SU-DHL-6 (cell line): Measurements from ENCODE around the gene SRSF9.

Source experiments
- H2AFZ ChIP-seq: fragments of 200-600 bp; sonication (generic); 2 replicates; pipeline ENCODE4 v1.6.1; 2014; ENCODE audit warnings: low read depth, mild to moderate bottlenecking, moderate library complexity, mixed read lengths, antibody characterized with exemption, low read length; ENCODE audit not compliant: severe bottlenecking
- H3F3A ChIP-seq: fragments of 200-600 bp; shearing (Covaris generic); 2 replicates; pipeline ENCODE4 v1.6.0; 2016; ENCODE audit warnings: antibody characterized with exemption, mild to moderate bottlenecking; ENCODE audit not compliant: insufficient read depth
- H3K27ac ChIP-seq: fragments of 200-600 bp; sonication (generic); 2 replicates; pipeline ENCODE4 v1.5.1; 2016; ENCODE audit warnings: low read depth, mild to moderate bottlenecking, low read length, moderate library complexity, mixed read lengths
- H3K27me3 ChIP-seq: fragments of 200-600 bp; sonication (generic), shearing (Covaris generic); 2 replicates; pipeline ENCODE4 v1.6.0; 2014; ENCODE audit warnings: mild to moderate bottlenecking, low read length
- H3K36me3 ChIP-seq: fragments of 200-600 bp; sonication (generic); 2 replicates; pipeline ENCODE4 v1.6.1; 2014; ENCODE audit warnings: mild to moderate bottlenecking, low read length, mixed read lengths
- H3K4me2 ChIP-seq: fragments of 300-600, 200-600 bp; shearing (Covaris generic), sonication (generic); 2 replicates; pipeline ENCODE4 v1.6.0; 2014; ENCODE audit warnings: low read length, low read depth, mild to moderate bottlenecking; ENCODE audit not compliant: poor library complexity, severe bottlenecking
- H3K4me3 ChIP-seq: fragments of 200-600 bp; sonication (generic); 2 replicates; pipeline ENCODE4 v1.5.1; 2014; ENCODE audit warnings: antibody characterized with exemption, low read length, mild to moderate bottlenecking, mixed read lengths; ENCODE audit not compliant: insufficient read depth, poor library complexity, severe bottlenecking
- H3K79me2 ChIP-seq: fragments of 200-600 bp; sonication (generic); 2 replicates; pipeline ENCODE4 v1.6.1; 2014; ENCODE audit warnings: mild to moderate bottlenecking, low read length, moderate library complexity; ENCODE audit not compliant: insufficient read depth
- H3K9ac ChIP-seq: fragments of 200-600 bp; sonication (generic); 2 replicates; pipeline ENCODE4 v1.7.0; 2014; ENCODE audit warnings: mild to moderate bottlenecking, low read length
- H3K9me2 ChIP-seq: fragments of 200-600 bp; sonication (generic); replicated peaks from 2 replicates; pipeline ENCODE4 v1.6.1; 2014; ENCODE audit warnings: low read length; ENCODE audit not compliant: insufficient read depth
- H3K9me3 ChIP-seq: fragments of 200-600 bp; sonication (generic); 2 replicates; pipeline ENCODE4 v1.6.1; 2014; ENCODE audit warnings: low read length, mixed read lengths; ENCODE audit not compliant: insufficient read depth
- H4K20me1 ChIP-seq: fragments of 200-600 bp; sonication (generic); 2 replicates; pipeline ENCODE4 v1.6.1; 2014; ENCODE audit warnings: low read depth, mild to moderate bottlenecking, antibody characterized with exemption, low read length, moderate library complexity, mixed read lengths
- EZH2phosphoT487 ChIP-seq: fragments of 200-600 bp; sonication (generic), shearing (Covaris generic); conservative IDR thresholded peaks from 2 replicates; pipeline ENCODE4 v1.6.1; 2018; ENCODE audit warnings: mild to moderate bottlenecking, antibody characterized with exemption, low read length, moderate library complexity, mixed read lengths
- TF ChIP-seq, protein P1 (sequence below): fragments of 200-600 bp; sonication (generic); IDR thresholded peaks from one replicate; pipeline ENCODE4 v1.5.1; 2017; ENCODE audit warnings: antibody characterized with exemption, mild to moderate bottlenecking, low read length, moderate library complexity; ENCODE audit not compliant: insufficient read depth, poor library complexity, severe bottlenecking

The SRSF9 gene

DNA sequence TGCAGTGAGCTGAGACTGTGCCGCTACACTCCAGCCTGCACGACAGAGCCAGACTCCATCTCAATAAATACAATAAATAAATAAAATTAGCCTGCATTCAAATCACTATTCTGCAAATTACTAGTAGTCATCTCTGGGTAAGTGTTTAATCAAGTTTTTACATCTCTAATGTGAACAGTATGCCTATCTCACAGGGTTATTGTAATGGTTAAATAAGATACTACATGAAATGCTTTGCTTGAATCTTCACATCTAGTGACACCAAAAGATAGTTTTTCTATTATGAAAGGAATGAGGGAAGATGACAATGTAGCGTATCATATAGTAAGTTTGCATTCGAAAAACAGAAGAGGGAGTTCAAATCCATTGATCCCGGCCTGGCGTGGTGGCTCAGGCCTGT, 2.1 kb downstream of the SRSF9 start:
- H3K36me3 ChIP-seq: peaks cover 27% of the 10 kb centered on the region
- peaks cover 20% of the 10 kb centered on the region; the same call in 1 of the 2 replicates for H3F3A ChIP-seq
- H3K4me3 ChIP-seq: no peak overlapping the region
- no peaks in the 10 kb centered on the region for H3K9me3 ChIP-seq
- TF ChIP-seq, protein P1, sequence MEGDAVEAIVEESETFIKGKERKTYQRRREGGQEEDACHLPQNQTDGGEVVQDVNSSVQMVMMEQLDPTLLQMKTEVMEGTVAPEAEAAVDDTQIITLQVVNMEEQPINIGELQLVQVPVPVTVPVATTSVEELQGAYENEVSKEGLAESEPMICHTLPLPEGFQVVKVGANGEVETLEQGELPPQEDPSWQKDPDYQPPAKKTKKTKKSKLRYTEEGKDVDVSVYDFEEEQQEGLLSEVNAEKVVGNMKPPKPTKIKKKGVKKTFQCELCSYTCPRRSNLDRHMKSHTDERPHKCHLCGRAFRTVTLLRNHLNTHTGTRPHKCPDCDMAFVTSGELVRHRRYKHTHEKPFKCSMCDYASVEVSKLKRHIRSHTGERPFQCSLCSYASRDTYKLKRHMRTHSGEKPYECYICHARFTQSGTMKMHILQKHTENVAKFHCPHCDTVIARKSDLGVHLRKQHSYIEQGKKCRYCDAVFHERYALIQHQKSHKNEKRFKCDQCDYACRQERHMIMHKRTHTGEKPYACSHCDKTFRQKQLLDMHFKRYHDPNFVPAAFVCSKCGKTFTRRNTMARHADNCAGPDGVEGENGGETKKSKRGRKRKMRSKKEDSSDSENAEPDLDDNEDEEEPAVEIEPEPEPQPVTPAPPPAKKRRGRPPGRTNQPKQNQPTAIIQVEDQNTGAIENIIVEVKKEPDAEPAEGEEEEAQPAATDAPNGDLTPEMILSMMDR: no peak
- TF ChIP-seq EZH2phosphoT487: no peak
- peak overlapping the region; percentile 66 for H3K4me2 ChIP-seq
- H3K9ac ChIP-seq: no peak overlapping the region; the same call in 1 of the 2 replicates
- peaks cover 38% of the 10 kb centered on the region for H4K20me1 ChIP-seq
- H3K27ac ChIP-seq: no peak overlapping the region
- peaks cover 62% of the 10 kb centered on the region for H3K79me2 ChIP-seq
- no peak overlapping the region for H2AFZ ChIP-seq
- no peaks in the 10 kb centered on the region for H3K27me3 ChIP-seq
- H3K9me2 ChIP-seq: no peaks in the 10 kb centered on the region

DNA sequence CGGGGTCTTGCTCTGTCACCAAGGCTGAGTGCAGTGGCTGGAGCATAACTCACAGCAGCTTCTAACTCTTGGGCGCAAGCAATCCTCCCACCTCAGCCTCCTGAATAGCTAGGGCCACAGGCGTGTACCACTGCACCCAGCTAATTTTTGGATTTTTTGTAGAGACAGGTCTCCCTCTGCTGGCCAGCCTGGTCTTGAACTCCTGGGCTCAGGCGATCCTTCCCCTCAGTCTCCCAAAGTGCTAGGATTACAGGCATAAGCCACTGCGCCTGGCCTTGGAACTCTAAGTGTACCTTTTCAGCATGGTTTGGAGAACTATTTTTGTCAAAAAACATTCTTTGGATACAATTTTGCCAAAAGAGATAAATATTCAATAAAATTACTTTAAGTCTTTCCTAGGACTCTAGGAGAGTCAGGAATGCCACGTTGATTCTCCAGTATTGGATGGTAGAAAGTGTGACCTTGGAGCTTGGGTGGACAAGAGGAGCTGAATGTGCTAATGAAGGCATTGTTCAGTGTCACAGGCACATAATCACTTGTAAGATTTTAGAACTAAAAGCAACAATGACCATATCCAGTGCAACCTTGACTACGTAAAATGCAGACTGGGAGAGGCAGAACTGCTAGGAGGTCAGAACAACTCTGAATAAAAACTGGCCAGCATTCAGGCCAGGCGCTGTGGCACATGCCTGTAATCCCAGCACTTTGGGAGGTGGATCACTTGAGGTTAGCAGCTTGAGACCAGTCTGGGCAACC, 2.8 kb downstream of the SRSF9 start:
- Histone ChIP-seq H2AFZ (no peak overlapping the region), H3K27ac (no peak overlapping the region), H3K4me2 (peak overlapping the region; percentile 66), H3K27me3 (no peaks in the 10 kb centered on the region), H3K4me3 (no peak overlapping the region), H3K9me3 (no peaks in the 10 kb centered on the region), H3K9ac (no peak overlapping the region; the same call in 1 of the 2 replicates), H3K36me3 (peaks cover 34% of the 10 kb centered on the region), H3F3A (peaks cover 19% of the 10 kb centered on the region; the same call in 1 of the 2 replicates), H4K20me1 (peaks cover 38% of the 10 kb centered on the region), H3K79me2 (peaks cover 55% of the 10 kb centered on the region), H3K9me2 (no peaks in the 10 kb centered on the region)
- TF ChIP-seq, protein P1: peak; percentile 48
- no peak for TF ChIP-seq EZH2phosphoT487

DNA sequence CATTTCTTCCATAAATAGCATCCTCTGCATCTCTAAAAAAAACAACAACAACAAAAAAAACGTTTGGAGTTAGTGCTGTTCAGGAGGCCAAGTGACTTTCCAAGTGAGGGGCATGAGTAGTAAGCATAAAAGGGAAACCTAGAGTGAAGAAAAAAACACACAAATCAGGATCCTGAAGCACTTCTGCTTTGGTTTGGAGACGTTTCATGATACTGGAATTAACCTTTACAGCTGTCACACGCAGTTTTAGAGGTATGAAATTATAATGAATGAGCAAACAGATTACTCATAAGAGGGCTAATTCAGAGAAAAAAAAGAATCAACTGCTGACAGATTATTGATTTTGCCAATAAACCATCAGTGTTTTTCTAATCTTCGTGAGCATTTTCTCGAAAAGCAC, 3.8 kb downstream of the SRSF9 start:
- Histone ChIP-seq H3F3A (peaks cover 21% of the 10 kb centered on the region; the same call in 1 of the 2 replicates), H3K9me3 (no peaks in the 10 kb centered on the region), H3K79me2 (peaks cover 55% of the 10 kb centered on the region), H2AFZ (no peak overlapping the region), H4K20me1 (peaks cover 38% of the 10 kb centered on the region), H3K27me3 (no peaks in the 10 kb centered on the region), H3K36me3 (peaks cover 38% of the 10 kb centered on the region), H3K9ac (no peak overlapping the region), H3K27ac (no peak overlapping the region), H3K4me2 (no peak overlapping the region), H3K4me3 (no peak overlapping the region), H3K9me2 (no peaks in the 10 kb centered on the region)
- TF ChIP-seq, protein P1: no peak
- TF ChIP-seq EZH2phosphoT487: no peak
